NCI-H774 (cell line): ENCODE results near the gene SNAI1.
"Not testable (repeated sequence)": the region's sequence is repeated elsewhere in the genome, so short reads cannot be mapped to it uniquely, and the experiment has no call there.

Source experiments
- DNase-seq: peaks from one replicate; lab custom pipeline; 2025; lab: John Stamatoyannopoulos, UW

Gene SNAI1

GRCh38 chr20:49987015-49987867 lies 4.5 kb downstream of the SNAI1 start:
- no peak for DNase-seq

- no peak for DNase-seq
Observed at GRCh38 chr20:49987868-49988690, 5.3 kb downstream of the SNAI1 start.

- no peak for DNase-seq
Observed at GRCh38 chr20:49989234-49990065, 6.7 kb downstream of the SNAI1 start.

- no peak for DNase-seq
Observed at GRCh38 chr20:49990271-49990720, 7.5 kb downstream of the SNAI1 start.

GRCh38 chr20:49993301-49993751 lies 10.5 kb downstream of the SNAI1 start:
- DNase-seq: no peak

GRCh38 chr20:49995586-49995985 lies 12.8 kb downstream of the SNAI1 start:
- DNase-seq: no peak

GRCh38 chr20:49998478-49999188 lies 15.9 kb downstream of the SNAI1 start:
- not testable (repeated sequence) for DNase-seq

- DNase-seq: no peak
Observed at GRCh38 chr20:49999329-49999728, 16.5 kb downstream of the SNAI1 start.

- DNase-seq: not testable (repeated sequence)
Observed at GRCh38 chr20:50000548-50001222, 17.9 kb downstream of the SNAI1 start.

GRCh38 chr20:50001784-50002311 lies 19.1 kb downstream of the SNAI1 start:
- DNase-seq: no peak

- no peak for DNase-seq
Observed at GRCh38 chr20:50003253-50003656, 20.5 kb downstream of the SNAI1 start.

- no peak for DNase-seq
Observed at GRCh38 chr20:50004229-50004628, 21.4 kb downstream of the SNAI1 start.

GRCh38 chr20:50005471-50005981 lies 22.7 kb downstream of the SNAI1 start:
- DNase-seq: no peak

- DNase-seq: no peak
Observed at GRCh38 chr20:50007369-50007768, 24.6 kb downstream of the SNAI1 start.

GRCh38 chr20:50008007-50008406 lies 25.2 kb downstream of the SNAI1 start:
- DNase-seq: no peak

- DNase-seq: no peak
Observed at GRCh38 chr20:50009521-50010454, 27.0 kb downstream of the SNAI1 start.

GRCh38 chr20:50011597-50011996 lies 28.8 kb downstream of the SNAI1 start:
- DNase-seq: not testable (repeated sequence)

GRCh38 chr20:50012282-50013263 lies 29.8 kb downstream of the SNAI1 start:
- DNase-seq: no peak
